ENCODE results near the gene GPR137. TPM values are rescaled to one million over a fixed set of nuclear protein-coding genes. Genes with fewer than 3 reads are reported as not detected.

GPR137 gene
- total RNA-seq, 1 experiment from 2014 or later: 51.8 TPM

DNA sequence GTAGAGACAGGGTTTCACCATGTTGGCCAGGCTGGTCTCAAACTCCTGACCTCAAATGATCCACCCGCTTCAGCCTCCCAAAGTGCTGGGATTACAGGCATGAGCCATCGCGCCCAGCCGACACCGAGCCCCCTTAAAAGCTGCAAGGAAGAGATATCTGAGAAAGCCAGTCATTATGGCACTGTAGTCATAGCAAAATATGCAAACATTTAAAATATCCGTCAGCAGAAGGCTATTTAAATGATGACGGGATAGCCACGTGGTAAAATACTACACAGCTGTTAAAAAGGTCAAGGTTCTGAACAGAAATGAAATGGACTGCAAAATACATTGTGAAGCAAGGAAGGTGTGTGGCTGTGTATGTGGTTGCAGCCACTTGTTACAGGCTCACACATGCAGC lies 47.9 kb downstream of the GPR137 start:
- Mint-ChIP-seq H3K27me3 (ENCODE audit: low read depth) (peaks cover 11% of the 10 kb centered on the region), H3K4me1 (peaks cover 10% of the 10 kb centered on the region), H3K27ac (no peak overlapping the region), H3K4me3 (no peak overlapping the region), H3K36me3 (no peaks in the 10 kb centered on the region), H3K9me3 (no peaks in the 10 kb centered on the region)
- POLR2A ChIA-PET: no interaction called here
- TF ChIP-seq, protein P1, sequence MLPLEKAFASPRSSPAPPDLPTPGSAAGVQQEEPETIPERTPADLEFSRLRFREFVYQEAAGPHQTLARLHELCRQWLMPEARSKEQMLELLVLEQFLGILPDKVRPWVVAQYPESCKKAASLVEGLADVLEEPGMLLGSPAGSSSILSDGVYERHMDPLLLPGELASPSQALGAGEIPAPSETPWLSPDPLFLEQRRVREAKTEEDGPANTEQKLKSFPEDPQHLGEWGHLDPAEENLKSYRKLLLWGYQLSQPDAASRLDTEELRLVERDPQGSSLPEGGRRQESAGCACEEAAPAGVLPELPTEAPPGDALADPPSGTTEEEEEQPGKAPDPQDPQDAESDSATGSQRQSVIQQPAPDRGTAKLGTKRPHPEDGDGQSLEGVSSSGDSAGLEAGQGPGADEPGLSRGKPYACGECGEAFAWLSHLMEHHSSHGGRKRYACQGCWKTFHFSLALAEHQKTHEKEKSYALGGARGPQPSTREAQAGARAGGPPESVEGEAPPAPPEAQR (CRISPR knock-in tag; IDR thresholded peaks at IDR 0.05): no peak
- TF ChIP-seq ZNF121 (CRISPR knock-in tag; IDR thresholded peaks at IDR 0.05) (no peak), GABPB1 (CRISPR knock-in tag; IDR thresholded peaks at IDR 0.05) (no peak), CBFB (CRISPR knock-in tag; IDR thresholded peaks at IDR 0.05; ENCODE audit: low read depth) (no peak), SMAD4 (CRISPR knock-in tag; IDR thresholded peaks at IDR 0.05) (no peak), JAZF1 (CRISPR knock-in tag; IDR thresholded peaks at IDR 0.05) (no peak), NR1H2 (CRISPR knock-in tag; IDR thresholded peaks at IDR 0.05) (no peak), MYBL2 (CRISPR knock-in tag; IDR thresholded peaks at IDR 0.05) (no peak), SOX15 (CRISPR knock-in tag; IDR thresholded peaks at IDR 0.05) (no peak), ZNF423 (CRISPR knock-in tag; IDR thresholded peaks at IDR 0.05) (no peak)
- TF ChIP-seq, protein P2, sequence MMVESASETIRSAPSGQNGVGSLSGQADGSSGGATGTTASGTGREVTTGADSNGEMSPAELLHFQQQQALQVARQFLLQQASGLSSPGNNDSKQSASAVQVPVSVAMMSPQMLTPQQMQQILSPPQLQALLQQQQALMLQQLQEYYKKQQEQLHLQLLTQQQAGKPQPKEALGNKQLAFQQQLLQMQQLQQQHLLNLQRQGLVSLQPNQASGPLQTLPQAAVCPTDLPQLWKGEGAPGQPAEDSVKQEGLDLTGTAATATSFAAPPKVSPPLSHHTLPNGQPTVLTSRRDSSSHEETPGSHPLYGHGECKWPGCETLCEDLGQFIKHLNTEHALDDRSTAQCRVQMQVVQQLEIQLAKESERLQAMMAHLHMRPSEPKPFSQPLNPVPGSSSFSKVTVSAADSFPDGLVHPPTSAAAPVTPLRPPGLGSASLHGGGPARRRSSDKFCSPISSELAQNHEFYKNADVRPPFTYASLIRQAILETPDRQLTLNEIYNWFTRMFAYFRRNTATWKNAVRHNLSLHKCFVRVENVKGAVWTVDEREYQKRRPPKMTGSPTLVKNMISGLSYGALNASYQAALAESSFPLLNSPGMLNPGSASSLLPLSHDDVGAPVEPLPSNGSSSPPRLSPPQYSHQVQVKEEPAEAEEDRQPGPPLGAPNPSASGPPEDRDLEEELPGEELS (CRISPR knock-in tag; IDR thresholded peaks at IDR 0.05): no peak
- TF ChIP-seq, protein P3, sequence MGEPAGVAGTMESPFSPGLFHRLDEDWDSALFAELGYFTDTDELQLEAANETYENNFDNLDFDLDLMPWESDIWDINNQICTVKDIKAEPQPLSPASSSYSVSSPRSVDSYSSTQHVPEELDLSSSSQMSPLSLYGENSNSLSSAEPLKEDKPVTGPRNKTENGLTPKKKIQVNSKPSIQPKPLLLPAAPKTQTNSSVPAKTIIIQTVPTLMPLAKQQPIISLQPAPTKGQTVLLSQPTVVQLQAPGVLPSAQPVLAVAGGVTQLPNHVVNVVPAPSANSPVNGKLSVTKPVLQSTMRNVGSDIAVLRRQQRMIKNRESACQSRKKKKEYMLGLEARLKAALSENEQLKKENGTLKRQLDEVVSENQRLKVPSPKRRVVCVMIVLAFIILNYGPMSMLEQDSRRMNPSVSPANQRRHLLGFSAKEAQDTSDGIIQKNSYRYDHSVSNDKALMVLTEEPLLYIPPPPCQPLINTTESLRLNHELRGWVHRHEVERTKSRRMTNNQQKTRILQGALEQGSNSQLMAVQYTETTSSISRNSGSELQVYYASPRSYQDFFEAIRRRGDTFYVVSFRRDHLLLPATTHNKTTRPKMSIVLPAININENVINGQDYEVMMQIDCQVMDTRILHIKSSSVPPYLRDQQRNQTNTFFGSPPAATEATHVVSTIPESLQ (CRISPR knock-in tag; IDR thresholded peaks at IDR 0.05): no peak
- TF ChIP-seq, protein P4, sequence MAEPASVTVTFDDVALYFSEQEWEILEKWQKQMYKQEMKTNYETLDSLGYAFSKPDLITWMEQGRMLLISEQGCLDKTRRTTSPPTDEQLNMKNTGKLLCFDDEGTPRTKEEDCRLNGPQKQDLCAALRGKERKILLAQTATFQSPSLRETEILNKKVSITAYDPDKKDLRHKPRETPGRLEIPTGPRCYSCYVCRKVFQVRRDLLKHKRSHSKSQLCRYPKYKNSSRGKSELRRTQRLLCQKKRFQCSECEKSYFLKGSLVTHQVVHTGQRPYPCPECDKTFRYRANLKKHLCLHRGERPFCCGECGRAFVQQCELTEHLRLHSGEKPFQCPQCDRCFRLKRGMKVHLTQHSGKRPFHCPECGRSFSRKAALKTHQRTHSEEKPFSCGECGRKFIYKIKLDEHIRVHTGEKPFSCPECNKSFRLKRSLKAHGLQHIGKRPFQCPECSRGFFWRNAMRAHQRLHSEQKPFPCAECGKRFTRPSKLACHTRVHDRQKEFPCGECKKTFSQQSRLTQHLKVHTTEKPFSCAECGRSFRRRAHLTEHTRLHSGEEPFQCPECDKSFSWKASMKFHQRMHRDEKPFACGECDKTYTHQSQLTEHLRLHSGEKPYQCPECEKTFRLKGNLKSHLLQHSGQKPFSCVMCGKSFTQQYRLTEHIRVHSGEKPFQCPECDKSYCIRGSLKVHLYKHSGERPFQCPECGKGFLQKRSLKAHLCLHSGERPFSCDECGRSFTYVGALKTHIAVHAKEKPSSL (CRISPR knock-in tag; conservative IDR thresholded peaks at IDR 0.05): no peak
- ATAC-seq: no peak
- no peak for DNase-seq (ENCODE audit: low spot score)
- CTCF ChIA-PET: interaction anchor here (4.1 to 4.8 kb wide), 3 partner anchors 8 to 29 kb away, joined by 23 to 118 read pairs (median 70); partner anchors contain the start of genes CCDC88B and ESRRA

DNA sequence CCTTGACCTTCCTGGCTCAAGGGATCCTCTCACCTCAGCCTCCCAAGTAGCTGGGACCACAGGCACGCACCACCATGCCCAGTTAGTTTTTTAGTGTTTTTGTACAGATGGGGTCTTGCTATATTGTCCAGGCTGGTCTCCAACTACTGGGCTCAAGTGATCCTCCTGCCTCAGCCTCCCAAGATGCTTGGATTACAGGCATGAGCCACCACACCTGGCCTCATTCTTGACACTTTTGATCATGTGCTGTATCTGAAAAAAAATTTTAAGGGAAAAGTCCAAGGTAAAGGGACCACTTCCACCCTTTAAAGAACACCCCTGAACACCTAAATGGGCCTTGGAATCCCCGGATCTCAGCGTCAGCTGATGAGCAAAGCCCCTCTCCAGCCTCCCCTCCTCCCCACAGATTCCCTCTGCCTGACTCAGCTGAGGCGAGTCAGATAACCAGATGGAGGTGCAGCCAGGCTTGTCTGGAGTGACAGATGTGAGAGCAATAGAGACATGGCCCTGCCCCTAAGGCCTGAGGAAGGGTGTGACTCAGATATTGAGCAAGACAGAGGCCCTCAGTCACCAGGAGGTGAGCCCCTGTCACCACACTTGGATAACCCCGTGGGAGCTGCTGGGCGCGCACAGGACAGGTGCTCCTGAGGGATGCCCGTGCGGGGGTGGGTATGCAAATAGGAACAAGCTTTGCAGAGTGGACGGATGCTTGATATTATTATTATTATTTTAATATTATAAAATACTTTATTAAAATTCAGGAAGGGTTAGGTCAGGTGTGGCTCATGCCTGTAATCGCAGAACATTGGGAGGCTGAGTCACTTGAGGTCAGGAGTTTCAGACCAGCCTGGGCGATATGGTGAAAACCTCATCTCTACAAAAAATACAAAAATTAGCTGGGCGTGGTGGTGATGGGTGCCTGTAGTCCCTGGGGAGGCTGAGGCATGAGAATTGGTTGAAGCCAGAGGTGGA lies 49.4 kb downstream of the GPR137 start:
- ChIA-PET POLR2A (no interaction called here), CTCF (interaction anchor here (13.9 kb wide), 1 partner anchor 18 kb away, joined by 437 read pairs; no protein-coding TSS in a partner anchor)
- ATAC-seq: peak; percentile 50
- no peaks in the 10 kb centered on the region for H3K9me3 Mint-ChIP-seq
- no peaks in the 10 kb centered on the region for H3K36me3 Mint-ChIP-seq
- no peak overlapping the region for H3K4me3 Mint-ChIP-seq
- no peak for DNase-seq (ENCODE audit: low spot score)
- no peak overlapping the region for H3K27ac Mint-ChIP-seq
- peaks cover 25% of the 10 kb centered on the region for H3K27me3 Mint-ChIP-seq (ENCODE audit: low read depth)
- no peak for TF ChIP-seq ZNF423 (CRISPR knock-in tag; IDR thresholded peaks at IDR 0.05)
- TF ChIP-seq ZNF121 (CRISPR knock-in tag; IDR thresholded peaks at IDR 0.05): peak; percentile 95
- 0 out of 2 replicates have a peak, but pooled peaks have one; percentile 39 for TF ChIP-seq HMGA2 (CRISPR knock-in tag; IDR thresholded peaks at IDR 0.05)
- H3K4me1 Mint-ChIP-seq: peaks cover 14% of the 10 kb centered on the region
